GM21786 (cell line): ENCODE measurements around the gene C16orf92.

Experiments used
- ATAC-seq: cut with Tn5 transposase; IDR thresholded peaks from one replicate; pipeline ENCODE4 v1.9.1; 2021; ENCODE audit not compliant: unreplicated experiment

Gene C16orf92

DNA sequence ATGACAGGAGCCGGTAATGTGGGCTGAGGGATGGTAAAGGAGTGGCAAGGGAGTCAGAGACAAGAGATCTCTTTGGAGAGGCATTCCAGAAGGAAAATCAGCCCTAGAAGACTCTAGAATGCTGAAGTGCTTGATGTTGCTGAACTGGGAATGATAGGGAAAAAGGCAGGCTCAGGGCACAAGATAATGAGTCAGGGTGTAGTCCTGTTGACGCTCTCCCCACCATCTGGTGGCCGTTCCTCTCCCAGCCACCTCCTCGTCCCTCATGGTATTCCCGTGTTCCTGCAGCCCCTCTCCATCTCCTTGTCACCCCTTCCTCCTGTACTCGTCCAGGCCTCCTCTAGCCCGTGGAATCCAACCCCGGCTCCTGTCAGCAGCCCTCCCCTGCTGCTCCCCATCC is 31.5 kb downstream of the C16orf92 start:
- no peak for ATAC-seq

DNA sequence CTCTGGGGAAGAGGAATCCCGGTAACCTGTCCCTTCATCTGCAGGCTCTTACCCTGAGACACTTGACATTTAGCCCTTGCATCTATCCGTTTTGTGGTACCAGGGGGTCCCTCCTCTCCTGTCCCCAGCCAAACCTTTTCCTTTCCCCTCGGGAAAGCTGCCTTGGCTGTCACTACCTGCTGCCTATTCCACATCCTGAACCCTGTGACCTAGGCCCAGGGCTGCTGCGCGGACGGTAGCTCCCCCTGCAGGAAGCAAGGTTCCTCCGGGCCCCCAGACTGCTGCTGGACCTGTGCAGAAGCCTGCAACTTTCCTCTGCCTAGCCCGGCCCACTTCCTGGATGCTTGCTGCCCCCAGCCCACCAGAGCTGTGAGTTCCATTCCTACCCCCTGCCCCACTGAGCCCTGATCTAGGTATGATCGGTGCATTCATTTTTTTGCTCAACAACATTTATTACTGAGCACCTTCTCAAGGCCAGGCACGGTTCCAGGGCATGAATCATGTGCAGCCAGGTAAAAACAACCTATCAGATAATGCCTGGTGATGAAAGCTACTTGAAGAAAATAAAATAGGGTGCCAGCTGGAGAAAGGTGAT is 32.1 kb downstream of the C16orf92 start:
- no peak for ATAC-seq

DNA sequence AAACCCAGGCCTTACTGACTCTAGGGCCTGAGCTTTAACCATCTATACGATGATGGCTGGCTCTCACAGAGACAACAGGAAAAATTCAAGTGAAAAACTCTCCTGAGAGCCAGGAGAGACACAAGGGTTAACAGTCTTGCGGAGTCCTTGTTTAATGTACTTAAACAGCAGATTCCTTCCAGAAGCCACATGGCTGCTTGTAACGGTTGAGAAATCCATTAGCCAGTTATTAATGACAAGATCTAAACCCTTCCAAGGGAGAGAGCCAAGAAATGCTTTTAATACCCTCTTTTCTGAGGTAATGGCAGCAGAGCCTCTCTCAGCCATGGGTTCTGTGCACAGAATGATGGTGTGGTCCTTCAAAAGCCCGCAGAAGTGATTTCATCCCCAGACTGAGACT is 37.3 kb downstream of the C16orf92 start:
- ATAC-seq: no peak

DNA sequence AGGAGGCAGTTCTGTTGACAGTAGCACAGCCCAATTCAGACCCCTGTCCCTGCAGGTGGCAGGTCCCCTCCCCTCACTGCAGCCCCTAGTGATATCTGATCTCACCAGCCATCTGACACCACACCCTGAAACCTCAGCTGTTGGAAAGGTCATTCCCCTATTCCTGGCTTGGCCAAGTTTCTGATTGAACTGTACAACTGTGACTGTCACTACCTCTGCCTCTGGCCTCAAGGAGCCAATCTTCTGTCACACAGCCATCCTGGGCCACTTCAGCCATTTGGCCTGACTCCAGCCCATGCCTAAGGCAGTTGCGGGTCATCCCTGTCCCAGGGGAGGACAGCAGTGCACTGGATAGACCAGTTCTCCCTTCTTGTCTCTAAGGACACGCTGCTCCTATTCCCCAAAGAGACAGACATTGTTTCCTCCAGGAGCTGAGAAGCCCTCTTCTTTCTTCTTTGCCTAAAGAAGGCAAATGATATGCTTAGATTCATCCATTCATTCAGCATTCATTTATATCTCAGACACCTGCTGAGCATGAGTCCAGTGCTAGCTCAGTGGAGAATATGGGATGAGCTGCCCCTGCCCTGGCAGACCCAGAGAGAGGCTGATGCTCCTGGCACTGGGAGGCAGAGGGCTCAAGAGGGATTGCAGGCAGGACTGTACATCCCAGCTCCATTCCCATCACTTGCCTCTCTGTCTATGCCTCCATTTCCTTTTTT is 38.0 kb downstream of the C16orf92 start:
- ATAC-seq: no peak

DNA sequence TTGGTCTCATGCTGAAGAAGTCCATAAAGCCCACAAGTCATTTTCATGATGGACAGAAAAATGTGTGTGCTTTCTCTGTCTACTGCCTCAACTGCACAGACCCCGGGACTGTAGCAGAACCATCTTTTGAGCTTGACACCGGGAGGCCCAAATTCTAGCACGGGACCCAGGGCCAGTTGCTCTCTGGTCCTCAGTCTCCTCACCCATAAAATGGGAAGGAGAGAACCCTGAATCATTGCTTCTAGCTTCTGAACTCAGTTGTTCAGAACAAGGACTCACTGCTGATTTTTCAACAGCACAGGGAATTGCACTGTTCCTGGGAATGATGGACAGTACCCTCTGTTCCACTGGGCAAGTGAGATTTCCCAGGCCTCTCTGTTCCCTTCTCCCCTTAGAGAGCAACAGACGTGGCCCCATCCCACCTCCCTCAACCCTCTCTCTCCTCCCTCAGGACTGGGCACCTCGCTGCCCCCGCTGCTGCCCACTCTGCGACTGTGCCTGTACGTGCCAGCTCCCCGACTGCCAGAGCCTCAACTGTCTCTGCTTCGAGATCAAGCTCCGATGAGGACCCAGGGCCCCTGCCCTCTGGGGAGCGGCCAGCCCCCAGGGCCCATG is 40.4 kb downstream of the C16orf92 start:
- ATAC-seq: no peak

DNA sequence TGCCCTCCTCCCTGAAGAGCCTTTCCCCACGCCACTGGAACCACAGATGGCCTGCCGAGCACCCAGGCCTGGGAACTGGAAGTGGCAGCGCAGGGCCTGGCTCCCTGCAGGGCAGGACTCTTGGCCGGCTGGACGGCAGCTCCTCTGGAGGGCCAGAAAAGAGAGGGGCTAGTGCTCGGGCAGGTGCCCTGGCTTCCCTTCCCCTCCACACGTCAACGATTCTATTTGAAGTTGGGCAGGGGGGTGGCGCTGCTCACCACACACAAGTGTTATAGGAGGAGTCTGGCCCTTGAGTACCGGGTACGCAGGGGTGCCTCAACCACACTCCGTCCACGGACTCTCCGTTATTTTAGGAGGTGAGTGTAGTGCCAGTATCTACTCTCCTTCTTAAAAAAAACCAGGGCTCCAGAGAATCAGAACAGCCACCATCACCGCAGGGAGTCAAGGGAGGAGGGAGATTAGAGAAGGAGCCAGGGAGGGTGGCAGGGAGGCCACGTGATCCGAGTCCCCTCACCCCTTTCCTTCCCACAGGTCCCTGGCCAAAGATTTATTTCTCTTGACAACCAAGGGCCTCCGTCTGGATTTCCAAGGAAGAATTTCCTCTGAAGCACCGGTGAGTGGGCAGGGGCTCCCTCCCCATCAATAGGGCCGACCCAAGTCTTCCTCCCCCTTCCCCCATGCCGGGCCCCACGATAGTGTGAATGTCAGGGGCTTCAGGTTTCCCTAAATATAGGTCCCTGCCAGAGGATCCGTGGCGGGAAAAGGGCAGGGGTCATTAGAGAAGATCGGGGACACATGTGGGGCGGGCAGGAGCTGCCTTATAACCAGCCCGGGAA is 41.1 kb downstream of the C16orf92 start:
- ATAC-seq: peak; percentile 31

DNA sequence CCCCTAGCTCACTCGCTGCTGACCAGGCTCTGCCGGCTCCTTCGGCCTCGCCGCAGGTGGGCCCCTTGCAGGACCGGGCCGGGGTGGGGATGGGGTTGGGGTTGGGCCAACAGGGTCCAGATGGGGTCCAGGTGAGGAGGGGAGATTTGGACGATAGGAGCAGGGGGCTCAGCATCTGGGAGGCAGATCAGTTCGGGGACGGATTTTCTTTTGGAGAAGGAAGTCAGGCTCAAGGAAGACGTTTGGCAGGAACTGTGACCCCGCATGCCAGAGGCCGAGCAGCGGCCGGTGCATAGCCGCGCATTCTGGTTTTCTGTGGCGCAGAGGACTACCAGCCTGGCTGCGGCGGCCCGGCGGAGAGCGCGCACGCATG is 41.7 kb downstream of the C16orf92 start:
- no peak for ATAC-seq

DNA sequence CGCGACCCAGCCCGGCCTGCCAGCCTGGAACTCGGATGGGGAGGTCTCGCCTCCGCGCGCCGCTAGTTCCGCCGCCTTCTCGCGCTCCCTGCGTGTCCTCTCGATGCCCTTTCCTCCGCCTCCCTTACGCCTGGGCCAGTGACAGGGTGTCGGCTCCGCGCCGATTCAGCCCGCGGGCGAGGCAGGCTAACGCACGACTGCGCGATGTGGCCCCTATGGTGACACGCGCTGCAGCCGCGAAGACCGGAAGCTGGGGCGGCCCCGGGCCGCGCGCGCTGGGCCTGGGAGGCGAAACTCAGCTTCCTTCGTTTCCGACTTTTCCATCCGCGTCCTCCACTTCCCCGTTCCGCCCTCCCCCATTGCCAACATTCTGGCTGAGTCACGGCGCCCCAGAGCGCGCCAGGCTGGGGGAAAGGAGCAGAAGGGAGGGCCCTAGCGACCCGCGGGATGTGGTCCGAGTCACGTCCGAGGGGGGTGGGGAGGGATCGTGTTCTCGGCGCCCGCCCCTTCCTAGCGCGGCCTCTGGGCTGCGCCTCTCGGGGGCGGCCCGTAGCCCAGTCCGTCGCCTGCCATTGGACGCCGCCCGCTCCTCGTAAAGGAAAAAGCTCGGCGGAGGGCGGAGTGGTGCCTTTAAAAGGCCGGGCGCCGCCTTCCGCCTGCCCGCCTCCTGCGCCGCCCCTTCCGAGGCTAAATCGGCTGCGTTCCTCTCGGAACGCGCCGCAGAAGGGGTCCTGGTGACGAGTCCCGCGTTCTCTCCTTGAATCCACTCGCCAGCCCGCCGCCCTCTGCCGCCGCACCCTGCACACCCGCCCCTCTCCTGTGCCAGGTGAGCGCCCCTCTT is 42.3 kb downstream of the C16orf92 start, which contains the start of gene ALDOA:
TSS of gene ALDOA (plus strand) at position 659 of the 841 bp plus-strand sequence. CDS start 1,138 bp downstream, outside the sequence.
- ATAC-seq: peak; percentile 76

DNA sequence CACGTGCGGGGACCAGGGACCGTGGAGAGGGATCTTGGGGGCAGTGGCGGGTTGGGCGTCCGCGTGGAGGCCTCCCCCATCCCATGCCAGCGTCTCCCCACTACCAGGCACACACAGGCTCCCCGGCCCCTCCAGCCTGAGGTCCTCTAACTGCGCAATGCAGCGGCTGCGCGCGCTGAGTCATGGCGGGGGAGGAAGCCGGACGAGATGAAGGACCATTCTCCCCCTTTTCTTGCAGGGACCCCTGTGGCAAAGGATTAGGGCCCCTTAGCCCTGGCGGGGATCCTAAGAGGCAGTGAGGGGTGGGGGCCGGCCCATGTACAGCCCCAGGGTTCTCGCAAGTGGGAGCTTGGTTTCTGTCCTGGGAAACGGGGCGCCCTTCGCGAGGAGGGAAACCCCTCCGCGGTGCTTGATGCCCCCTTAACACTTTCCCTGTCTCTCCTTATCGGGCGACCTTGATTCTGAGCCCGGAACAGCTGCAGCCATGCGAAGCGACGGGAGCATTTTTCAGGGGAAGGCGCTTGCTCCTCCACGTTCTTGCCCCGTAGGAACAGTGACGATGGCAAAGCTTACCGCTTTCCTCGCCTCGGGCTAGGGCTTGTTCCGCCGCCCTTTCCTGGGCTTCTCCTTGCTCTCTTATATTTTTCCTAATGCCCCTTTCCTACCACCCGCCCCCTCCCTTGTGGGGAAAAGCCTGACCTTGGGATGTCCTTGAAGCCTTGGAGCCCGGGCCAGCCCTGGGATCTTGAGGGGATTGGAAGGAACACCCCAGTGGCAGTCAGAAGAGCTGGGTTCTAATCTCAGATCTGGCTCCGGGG is 43.2 kb downstream of the C16orf92 start:
- ATAC-seq: peak; percentile 1

DNA sequence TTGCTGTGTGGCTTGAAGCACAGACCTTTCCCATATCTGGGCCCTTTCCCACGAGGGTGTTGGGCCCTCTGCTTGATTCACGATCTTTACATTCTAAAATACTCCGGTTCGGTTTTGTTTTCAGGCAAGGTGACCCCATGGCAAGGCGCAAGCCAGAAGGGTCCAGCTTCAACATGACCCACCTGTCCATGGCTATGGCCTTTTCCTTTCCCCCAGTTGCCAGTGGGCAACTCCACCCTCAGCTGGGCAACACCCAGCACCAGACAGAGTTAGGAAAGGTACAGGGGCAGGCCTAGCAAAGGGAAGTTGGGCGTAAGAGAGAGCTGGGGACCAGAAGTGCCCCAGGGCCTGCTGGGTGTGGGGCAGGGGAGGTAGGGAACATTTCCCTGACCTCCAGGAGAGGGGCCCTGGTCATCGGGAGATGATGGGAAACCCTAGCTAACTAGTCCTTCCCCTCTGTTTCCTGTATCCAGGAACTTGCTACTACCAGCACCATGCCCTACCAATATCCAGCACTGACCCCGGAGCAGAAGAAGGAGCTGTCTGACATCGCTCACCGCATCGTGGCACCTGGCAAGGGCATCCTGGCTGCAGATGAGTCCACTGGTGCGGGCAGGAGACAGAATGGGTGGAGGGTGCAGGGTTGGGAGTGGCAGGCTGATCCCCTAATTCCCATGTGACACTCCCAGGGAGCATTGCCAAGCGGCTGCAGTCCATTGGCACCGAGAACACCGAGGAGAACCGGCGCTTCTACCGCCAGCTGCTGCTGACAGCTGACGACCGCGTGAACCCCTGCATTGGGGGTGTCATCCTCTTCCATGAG is 44.0 kb downstream of the C16orf92 start:
- ATAC-seq: no peak

DNA sequence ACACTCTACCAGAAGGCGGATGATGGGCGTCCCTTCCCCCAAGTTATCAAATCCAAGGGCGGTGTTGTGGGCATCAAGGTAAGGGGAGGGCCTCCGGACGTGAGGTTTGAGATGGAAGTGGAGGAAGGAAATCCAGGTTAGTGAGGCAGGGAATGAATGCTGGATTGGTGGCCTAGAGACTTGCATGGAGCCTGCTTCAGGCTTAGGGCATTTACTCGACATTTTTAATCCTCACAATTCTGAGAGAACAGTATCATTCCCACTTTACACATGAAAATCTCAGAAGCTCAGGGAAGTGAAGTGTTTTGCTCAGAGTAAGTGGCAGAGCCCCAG is 44.6 kb downstream of the C16orf92 start:
- no peak for ATAC-seq

DNA sequence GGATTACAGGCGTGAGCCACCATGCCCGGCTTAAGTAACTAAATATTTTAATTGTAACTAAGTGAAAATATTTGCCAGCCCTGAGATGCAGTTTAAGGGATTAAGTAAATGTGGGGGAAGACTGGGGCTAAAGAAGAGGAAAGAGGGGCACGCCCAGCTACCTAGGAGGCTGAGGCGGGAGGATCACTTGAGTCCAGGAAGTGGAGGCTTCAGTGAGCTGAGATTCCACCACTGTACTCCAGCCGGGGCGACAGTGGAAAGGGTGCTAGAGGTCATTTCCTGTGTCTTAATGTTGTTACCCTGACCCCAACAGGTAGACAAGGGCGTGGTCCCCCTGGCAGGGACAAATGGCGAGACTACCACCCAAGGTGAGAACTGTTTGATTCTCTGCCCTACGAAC is 45.3 kb downstream of the C16orf92 start:
- no peak for ATAC-seq

DNA sequence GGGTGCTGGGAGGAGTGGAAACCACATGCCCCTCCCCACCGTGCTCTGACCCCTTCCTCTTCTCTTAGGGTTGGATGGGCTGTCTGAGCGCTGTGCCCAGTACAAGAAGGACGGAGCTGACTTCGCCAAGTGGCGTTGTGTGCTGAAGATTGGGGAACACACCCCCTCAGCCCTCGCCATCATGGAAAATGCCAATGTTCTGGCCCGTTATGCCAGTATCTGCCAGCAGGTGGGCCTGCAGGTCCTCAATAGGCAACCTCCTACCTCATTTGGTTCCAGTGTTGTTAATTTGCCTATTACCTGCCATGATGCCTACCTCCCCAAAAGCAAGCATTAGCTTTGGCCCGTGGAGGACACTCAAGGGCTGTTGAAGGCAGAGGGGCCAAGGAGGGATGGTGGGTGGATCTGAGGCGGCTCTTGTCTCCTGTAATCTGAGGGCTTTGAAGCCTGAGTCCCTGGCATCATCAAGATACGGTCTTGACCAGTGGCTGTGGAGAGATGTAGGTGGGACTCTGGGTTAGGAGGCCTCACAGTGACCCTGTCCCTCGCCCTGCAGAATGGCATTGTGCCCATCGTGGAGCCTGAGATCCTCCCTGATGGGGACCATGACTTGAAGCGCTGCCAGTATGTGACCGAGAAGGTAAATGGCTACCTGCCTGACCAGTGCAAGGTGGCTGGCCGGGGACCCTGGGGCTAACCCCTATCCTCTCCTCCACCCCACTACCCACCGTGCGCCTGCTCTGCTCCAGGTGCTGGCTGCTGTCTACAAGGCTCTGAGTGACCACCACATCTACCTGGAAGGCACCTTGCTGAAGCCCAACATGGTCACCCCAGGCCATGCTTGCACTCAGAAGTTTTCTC is 46.0 kb downstream of the C16orf92 start:
- ATAC-seq: no peak

DNA sequence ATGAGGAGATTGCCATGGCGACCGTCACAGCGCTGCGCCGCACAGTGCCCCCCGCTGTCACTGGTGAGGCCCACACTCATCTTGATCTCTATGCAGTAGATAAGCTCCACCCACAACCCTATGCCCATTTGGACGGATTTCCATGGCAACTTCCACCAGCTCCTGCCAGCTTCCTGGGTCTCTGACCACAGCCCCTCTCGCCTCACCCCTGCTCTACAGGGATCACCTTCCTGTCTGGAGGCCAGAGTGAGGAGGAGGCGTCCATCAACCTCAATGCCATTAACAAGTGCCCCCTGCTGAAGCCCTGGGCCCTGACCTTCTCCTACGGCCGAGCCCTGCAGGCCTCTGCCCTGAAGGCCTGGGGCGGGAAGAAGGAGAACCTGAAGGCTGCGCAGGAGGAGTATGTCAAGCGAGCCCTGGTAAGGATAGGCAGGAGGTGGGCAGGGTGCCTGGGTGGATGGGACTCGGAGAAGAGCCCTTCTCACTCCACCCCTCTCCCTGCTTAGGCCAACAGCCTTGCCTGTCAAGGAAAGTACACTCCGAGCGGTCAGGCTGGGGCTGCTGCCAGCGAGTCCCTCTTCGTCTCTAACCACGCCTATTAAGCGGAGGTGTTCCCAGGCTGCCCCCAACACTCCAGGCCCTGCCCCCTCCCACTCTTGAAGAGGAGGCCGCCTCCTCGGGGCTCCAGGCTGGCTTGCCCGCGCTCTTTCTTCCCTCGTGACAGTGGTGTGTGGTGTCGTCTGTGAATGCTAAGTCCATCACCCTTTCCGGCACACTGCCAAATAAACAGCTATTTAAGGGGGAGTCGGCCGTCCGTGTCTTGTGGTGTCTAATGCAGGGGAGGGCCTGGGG is 46.8 kb downstream of the C16orf92 start:
- no peak for ATAC-seq

DNA sequence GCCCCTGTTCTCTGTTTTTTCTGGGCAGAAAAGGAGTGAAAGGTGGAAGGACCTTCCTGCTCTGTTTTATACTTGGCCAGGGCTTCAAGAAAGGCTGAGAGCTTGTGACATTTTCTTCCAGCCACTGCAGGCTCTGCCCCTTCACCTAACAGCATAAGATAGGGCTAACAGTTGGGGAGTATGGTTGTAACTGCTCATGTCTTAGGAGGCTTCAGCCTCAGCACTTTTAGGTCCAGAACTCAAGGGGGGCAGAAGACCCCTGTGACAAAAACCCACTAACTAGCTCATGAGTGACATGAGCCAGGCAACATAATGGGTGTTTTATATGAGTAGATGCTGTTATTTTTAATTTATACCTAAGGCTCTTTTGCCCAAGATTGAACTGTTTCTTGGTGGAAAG is 47.5 kb downstream of the C16orf92 start:
- ATAC-seq: no peak
